Ishikawa (cell line): ENCODE results near the gene LPP.

Experiments
- CREB1 ChIP-seq: IDR thresholded peaks from 2 replicates; pipeline ENCODE4 v1.6.1; 2012; ENCODE audit warnings: low read depth
- TF ChIP-seq, protein P1 (sequence below): IDR thresholded peaks from 2 replicates; pipeline ENCODE4 v1.6.1; 2012

DNA sequence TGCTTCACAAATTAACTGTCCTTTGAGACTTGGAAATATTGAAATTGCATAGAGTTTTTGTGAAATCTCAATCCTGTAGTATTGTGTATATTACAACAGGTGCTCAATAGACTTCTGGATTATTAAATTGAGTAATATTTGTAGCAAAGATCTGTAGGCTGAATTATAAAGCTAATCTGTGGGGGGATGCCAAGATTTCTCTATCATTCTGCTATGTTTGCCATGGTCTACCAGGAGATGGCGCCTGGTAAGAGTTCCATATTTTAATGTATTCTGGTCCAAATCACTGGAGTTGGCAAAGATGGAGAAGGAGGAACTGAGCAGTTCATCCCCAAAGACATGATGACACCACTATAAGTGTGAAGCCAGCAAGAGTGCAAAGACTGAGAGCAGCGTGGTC, 676.9 kb downstream of the LPP start:
- no peak for TF ChIP-seq CREB1
- TF ChIP-seq, protein P1, sequence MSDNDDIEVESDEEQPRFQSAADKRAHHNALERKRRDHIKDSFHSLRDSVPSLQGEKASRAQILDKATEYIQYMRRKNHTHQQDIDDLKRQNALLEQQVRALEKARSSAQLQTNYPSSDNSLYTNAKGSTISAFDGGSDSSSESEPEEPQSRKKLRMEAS = no peak
